Endodermal cell (in vitro differentiated cells): ENCODE results near the gene NPEPL1. TPM values are rescaled to one million over a fixed set of nuclear protein-coding genes. Genes with fewer than 3 reads are reported as not detected.

Experiments used
- DNase-seq: peaks from one replicate; pipeline ENCODE4 v3.0.0-alpha.2; 2017
- H3K27ac ChIP-seq: 2 replicates; pipeline ENCODE4 v1.5.1; 2013; ENCODE audit warnings: mild to moderate bottlenecking, low read depth, low read length, moderate library complexity
- H3K27me3 ChIP-seq: 2 replicates; pipeline ENCODE4 v1.6.1; 2013; ENCODE audit warnings: mild to moderate bottlenecking, low read length, moderate library complexity; ENCODE audit not compliant: insufficient read depth, control insufficient read depth, poor library complexity, severe bottlenecking
- H3K36me3 ChIP-seq: 2 replicates; pipeline ENCODE4 v1.7.0; 2013; ENCODE audit warnings: mild to moderate bottlenecking, low read length, moderate library complexity; ENCODE audit not compliant: control insufficient read depth, insufficient read depth
- H3K4me1 ChIP-seq: one replicate; pipeline ENCODE4 v1.7.0; 2013; ENCODE audit warnings: low read length; ENCODE audit not compliant: control insufficient read depth, insufficient read depth
- H3K4me3 ChIP-seq: 2 replicates; pipeline ENCODE4 v1.5.1; 2013; ENCODE audit warnings: mild to moderate bottlenecking, low read length, moderate library complexity
- H3K9ac ChIP-seq: 2 replicates; pipeline ENCODE4 v1.6.1; 2013; ENCODE audit warnings: mild to moderate bottlenecking, low read length, moderate library complexity; ENCODE audit not compliant: poor library complexity, severe bottlenecking; ENCODE audit errors: extremely low read depth
- H3K9me3 ChIP-seq: 2 replicates; pipeline ENCODE4 v1.6.1; 2013; ENCODE audit warnings: mild to moderate bottlenecking, low read length, moderate library complexity; ENCODE audit not compliant: control insufficient read depth
- H3K27ac Mint-ChIP-seq: 2 replicates; pipeline ENCODE4 v1.8.0; 2020; ENCODE audit warnings: mixed read lengths
- H3K27me3 Mint-ChIP-seq: 2 replicates; pipeline ENCODE4 v1.8.0; 2021; ENCODE audit warnings: mild to moderate bottlenecking, mixed read lengths; ENCODE audit not compliant: insufficient read depth
- H3K36me3 Mint-ChIP-seq: 2 replicates; pipeline ENCODE4 v1.8.0; 2020; ENCODE audit warnings: low read depth, mixed read lengths
- H3K4me1 Mint-ChIP-seq: 2 replicates; pipeline ENCODE4 v1.8.0; 2020; ENCODE audit warnings: mixed read lengths
- H3K4me3 Mint-ChIP-seq: 2 replicates; pipeline ENCODE4 v1.8.0; 2020; ENCODE audit warnings: mild to moderate bottlenecking, moderate library complexity, mixed read lengths
- H3K9me3 Mint-ChIP-seq: 2 replicates; pipeline ENCODE4 v1.8.0; 2020; ENCODE audit warnings: mild to moderate bottlenecking, mixed read lengths
- WGBS, 2 experiments: methylation state at CpG; one replicate each; pipeline versions ENCODE4 v1.1.5 to v1.1.7; 2013; ENCODE audit warnings: missing lambda C conversion rate in 2 of 2, mixed read lengths in 1 of 2; ENCODE audit not compliant: insufficient coverage in 1 of 2, insufficient read length in 1 of 2; 5-methylcytosine and 5-hydroxymethylcytosine counted together
- total RNA-seq, 2 donors: library from RNA; stranded (reverse); fragmentation: NEBNext Ultra II Directional in 1 of 2; extraction: Animal tissue kit (Norgen Biotek cat#: 25700) in 1 of 2; gene quantifications; 2 replicates in 1 of 2; 3 replicates in 1 of 2; pipeline ENCODE4 v1.2.1, GENCODE V29; 2021
- TF ChIP-seq, protein P1 (sequence below): fragments of 200-600 bp; sonication (generic); conservative IDR thresholded peaks from 2 replicates; pipeline ENCODE4 v1.5.0; 2021; ENCODE audit warnings: antibody characterized with exemption, mild to moderate bottlenecking

Gene NPEPL1
- total RNA-seq, 2 donors from 2014 or later, result 52.9 to 72.8 TPM

DNA sequence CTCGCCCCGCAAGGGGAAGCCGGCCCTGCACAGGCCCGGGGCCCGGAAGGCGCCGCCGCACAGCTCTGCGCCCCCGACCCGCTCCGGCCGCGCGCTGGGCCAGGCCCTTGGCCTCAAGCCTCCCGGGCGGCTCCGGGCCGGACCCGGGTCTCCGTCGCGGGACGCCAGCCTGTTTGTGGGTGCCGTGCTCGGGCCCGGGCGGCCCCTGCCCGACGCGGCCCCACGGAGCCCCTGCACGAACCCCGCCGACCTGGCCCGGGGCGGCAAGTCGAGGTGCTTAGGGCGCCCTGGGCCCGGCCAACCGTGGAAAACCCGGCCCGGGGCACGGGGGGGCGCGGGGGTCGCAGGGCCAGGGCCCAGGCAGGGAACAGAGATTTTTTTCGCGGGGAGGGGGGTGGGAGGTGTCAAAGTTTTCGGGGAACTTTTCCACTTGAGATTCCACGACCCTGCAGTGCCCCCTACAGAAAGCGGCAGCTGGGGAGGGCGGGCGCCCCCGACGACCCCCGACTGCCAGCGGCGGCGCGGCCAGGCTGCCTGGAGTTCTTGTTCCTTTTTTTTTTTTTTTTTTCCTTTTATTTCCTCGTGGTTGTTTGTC, 42.3 kb upstream of the NPEPL1 start:
- Histone ChIP-seq H3K36me3 (no peaks in the 10 kb centered on the region), H3K9me3 (no peaks in the 10 kb centered on the region), H3K27me3 (no peaks in the 10 kb centered on the region), H3K9ac (peak overlapping the region; percentile 82), H3K4me3 (peak overlapping the region; percentile 97), H3K4me1 (peaks cover 5% of the 10 kb centered on the region), H3K27ac (no peak overlapping the region)
- H3K4me3 Mint-ChIP-seq, result peak overlapping the region; percentile 98
- DNase-seq, result peak; percentile 75
- peaks cover 15% of the 10 kb centered on the region for H3K27me3 Mint-ChIP-seq
- H3K9me3 Mint-ChIP-seq, result no peaks in the 10 kb centered on the region
- TF ChIP-seq, protein P1, sequence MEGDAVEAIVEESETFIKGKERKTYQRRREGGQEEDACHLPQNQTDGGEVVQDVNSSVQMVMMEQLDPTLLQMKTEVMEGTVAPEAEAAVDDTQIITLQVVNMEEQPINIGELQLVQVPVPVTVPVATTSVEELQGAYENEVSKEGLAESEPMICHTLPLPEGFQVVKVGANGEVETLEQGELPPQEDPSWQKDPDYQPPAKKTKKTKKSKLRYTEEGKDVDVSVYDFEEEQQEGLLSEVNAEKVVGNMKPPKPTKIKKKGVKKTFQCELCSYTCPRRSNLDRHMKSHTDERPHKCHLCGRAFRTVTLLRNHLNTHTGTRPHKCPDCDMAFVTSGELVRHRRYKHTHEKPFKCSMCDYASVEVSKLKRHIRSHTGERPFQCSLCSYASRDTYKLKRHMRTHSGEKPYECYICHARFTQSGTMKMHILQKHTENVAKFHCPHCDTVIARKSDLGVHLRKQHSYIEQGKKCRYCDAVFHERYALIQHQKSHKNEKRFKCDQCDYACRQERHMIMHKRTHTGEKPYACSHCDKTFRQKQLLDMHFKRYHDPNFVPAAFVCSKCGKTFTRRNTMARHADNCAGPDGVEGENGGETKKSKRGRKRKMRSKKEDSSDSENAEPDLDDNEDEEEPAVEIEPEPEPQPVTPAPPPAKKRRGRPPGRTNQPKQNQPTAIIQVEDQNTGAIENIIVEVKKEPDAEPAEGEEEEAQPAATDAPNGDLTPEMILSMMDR, result no peak
- peak overlapping the region; percentile 99 for H3K27ac Mint-ChIP-seq
- 20 to 47% methylated on average over 3 to 62 of the region's 62 CpGs for WGBS, 2 experiments
- H3K36me3 Mint-ChIP-seq, result no peaks in the 10 kb centered on the region
- peaks cover 40% of the 10 kb centered on the region for H3K4me1 Mint-ChIP-seq

DNA sequence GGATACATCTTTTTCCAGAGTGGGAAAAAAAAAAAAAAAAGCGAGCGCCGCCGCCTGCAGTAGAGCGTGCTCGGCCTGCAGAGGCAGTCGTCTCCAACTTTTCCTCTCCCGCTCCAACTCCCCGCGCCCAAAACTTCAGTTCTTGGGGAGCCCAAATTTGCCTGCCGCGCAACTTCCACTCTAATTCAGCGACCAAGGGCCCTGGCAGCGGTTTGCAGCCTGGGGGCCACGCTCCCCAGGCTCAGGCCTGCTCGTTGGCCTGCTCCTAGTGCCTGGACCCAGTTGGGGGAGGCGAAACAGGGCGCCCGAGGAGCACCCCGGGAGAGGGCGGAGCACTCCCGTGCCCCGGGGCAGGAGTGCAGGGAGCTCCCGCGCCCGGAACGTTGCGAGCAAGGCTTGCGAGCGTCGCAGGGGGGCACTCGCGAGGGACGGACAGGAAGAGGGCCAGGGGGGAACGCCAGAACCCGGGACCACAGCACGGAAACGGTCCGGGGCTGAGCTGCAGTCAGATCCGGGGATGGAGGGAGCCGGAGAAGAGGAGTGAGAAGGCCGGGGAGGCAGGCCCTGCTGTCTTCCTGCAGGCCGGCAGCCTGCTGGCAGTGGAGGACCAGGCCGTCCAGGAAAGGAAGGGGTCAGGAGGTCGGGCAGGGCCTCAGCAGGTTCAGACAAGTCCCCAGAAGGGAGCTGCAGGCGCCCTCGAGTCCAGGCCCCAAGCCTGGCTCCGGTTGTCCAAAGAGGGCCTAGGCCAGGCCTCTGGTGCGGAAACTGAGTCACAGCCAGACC, 41.6 kb upstream of the NPEPL1 start, which contains the start of gene STX16:
STX16 (plus strand) TSS at position 508 of the 783 bp plus-strand sequence. CDS start 724 bp downstream, outside the sequence.
- H3K9ac ChIP-seq, result peak within 1 kb of the TSS; percentile 82
- no peaks in the 10 kb centered on the region for H3K27me3 ChIP-seq
- no peaks in the 10 kb centered on the region for H3K9me3 ChIP-seq
- WGBS, 2 experiments, result 5 to 8% methylated on average over 16 to 49 of the region's 49 CpGs
- Mint-ChIP-seq H3K36me3 (no peaks in the 10 kb centered on the region), H3K27me3 (peaks cover 15% of the 10 kb centered on the region), H3K27ac (peak within 1 kb of the TSS; percentile 99), H3K4me1 (peaks cover 40% of the 10 kb centered on the region), H3K9me3 (no peaks in the 10 kb centered on the region), H3K4me3 (peak within 1 kb of the TSS; percentile 98)
- TF ChIP-seq, protein P1, result peak; percentile 84
- peaks cover 7% of the 10 kb centered on the region for H3K4me1 ChIP-seq
- H3K36me3 ChIP-seq, result no peaks in the 10 kb centered on the region
- peak; percentile 95 for DNase-seq
- peak within 1 kb of the TSS; percentile 97 for H3K4me3 ChIP-seq
- H3K27ac ChIP-seq, result peak within 1 kb of the TSS; percentile 83

DNA sequence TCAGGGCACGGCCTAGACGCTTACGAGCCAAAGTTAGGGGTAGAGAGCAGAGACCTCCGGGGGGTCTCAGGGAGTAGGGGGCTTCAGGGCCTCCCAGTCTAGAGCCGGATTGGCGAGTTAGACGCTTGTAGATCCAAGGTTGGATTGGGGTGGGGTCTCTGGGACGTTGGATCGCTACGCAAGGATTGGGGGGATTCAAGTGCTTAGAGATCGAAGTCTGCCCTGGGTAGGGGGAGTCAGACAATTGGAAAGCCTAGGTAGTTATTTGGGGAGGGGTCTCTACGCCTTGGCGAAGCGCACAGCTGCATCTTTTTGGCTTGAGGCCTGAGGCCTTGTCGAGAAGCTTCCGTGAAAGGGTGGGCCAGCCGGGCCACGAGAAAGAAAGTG, 41.0 kb upstream of the NPEPL1 start:
- no peaks in the 10 kb centered on the region for H3K36me3 Mint-ChIP-seq
- Histone ChIP-seq H3K27ac (peak overlapping the region; percentile 83), H3K4me3 (peak overlapping the region; percentile 97), H3K27me3 (no peaks in the 10 kb centered on the region), H3K4me1 (peaks cover 10% of the 10 kb centered on the region), H3K9me3 (no peaks in the 10 kb centered on the region), H3K36me3 (no peaks in the 10 kb centered on the region), H3K9ac (peak overlapping the region; percentile 82)
- H3K4me3 Mint-ChIP-seq, result peak overlapping the region; percentile 98
- peaks cover 40% of the 10 kb centered on the region for H3K4me1 Mint-ChIP-seq
- TF ChIP-seq, protein P1, result no peak
- H3K9me3 Mint-ChIP-seq, result no peaks in the 10 kb centered on the region
- WGBS, 2 experiments, result 10 to 23% methylated on average over 4 to 18 of the region's 18 CpGs
- no peak for DNase-seq
- H3K27ac Mint-ChIP-seq, result peak overlapping the region; percentile 99
- peaks cover 13% of the 10 kb centered on the region for H3K27me3 Mint-ChIP-seq
